GM12873 (cell line): ENCODE results near the gene ZFHX3.
A peak's percentile ranks its signal among the peaks of the same experiment; 100 is the strongest.

Experiments
- CTCF ChIP-seq: IDR thresholded peaks from 2 replicates; pipeline ENCODE4 v1.5.1; 2012; ENCODE audit warnings: low read depth, mild to moderate bottlenecking, moderate library complexity, low read length, control low read depth; ENCODE audit not compliant: insufficient read depth; ENCODE audit errors: missing control alignments

ZFHX3 gene

GRCh38 chr16:73025151-73025855 is 22.6 kb downstream of the ZFHX3 start:
- TF ChIP-seq CTCF, result no peak

- no peak for TF ChIP-seq CTCF
Measured at GRCh38 chr16:73024571-73025105, 23.3 kb downstream of the ZFHX3 start.

GRCh38 chr16:73023752-73024570 is 24.0 kb downstream of the ZFHX3 start:
- no peak for TF ChIP-seq CTCF

GRCh38 chr16:73023320-73023719 is 24.6 kb downstream of the ZFHX3 start:
- no peak for TF ChIP-seq CTCF

- TF ChIP-seq CTCF, result peak; percentile 22
Measured at GRCh38 chr16:73022534-73022933, 25.4 kb downstream of the ZFHX3 start.

GRCh38 chr16:73021866-73022495 is 25.9 kb downstream of the ZFHX3 start:
- TF ChIP-seq CTCF, result no peak

GRCh38 chr16:73020409-73020884 is 27.5 kb downstream of the ZFHX3 start:
- no peak for TF ChIP-seq CTCF
